Colonic mucosa (tissue), 4 donors: ENCODE measurements around the gene CFAP61. TPM values are rescaled to one million over a fixed set of nuclear protein-coding genes. Genes with fewer than 3 reads are reported as not detected.

Source experiments
- DNase-seq: peaks from one replicate; pipeline ENCODE4 v3.0.0-alpha.2; 2020
- H3K27ac ChIP-seq: fragments of 200-600 bp; one replicate; pipeline ENCODE4 v1.8.0; 2021
- H3K27me3 ChIP-seq: fragments of 200-600 bp; one replicate; pipeline ENCODE4 v1.8.0; 2021
- H3K36me3 ChIP-seq: fragments of 200-600 bp; one replicate; pipeline ENCODE4 v1.8.0; 2021
- H3K4me1 ChIP-seq: fragments of 200-600 bp; one replicate; pipeline ENCODE4 v1.8.0; 2021; ENCODE audit warnings: mild to moderate bottlenecking
- H3K4me3 ChIP-seq: fragments of 200-600 bp; one replicate; pipeline ENCODE4 v1.8.0; 2021
- H3K9ac ChIP-seq, 2 donors: one replicate each; pipeline ENCODE4 v1.7.0; 2013; ENCODE audit warnings: control low read depth in 2 of 2, low read depth in 2 of 2, low read length in 2 of 2
- H3K9me3 ChIP-seq: fragments of 200-600 bp; one replicate; pipeline ENCODE4 v1.8.0; 2021
- intact Hi-C: fragments of 100-400 bp; cut with DNase I; formaldehyde crosslinking; loops from one replicate; pipeline ENCODE4 v1.14.1; 2022
- total RNA-seq, 2 donors: library from RNA; stranded (reverse); fragmentation: NEBNext Ultra II Directional in 1 of 2; extraction: Animal tissue kit (Norgen Biotek cat#: 25700) in 1 of 2; gene quantifications; one replicate each; pipeline ENCODE4 v1.2.1, GENCODE V29; 2021
- TF ChIP-seq, protein P1 (sequence below): fragments of 200-600 bp; IDR thresholded peaks from one replicate; pipeline ENCODE4 v1.8.0; 2022; ENCODE audit warnings: antibody characterized with exemption, mild to moderate bottlenecking
- donor health status: healthy.
- donor health status: DM: no; HTN: no; CAD: no.
- donor health status: DM: no; HTN: no; CAD: no.

The CFAP61 gene
- total RNA-seq, 2 donors from 2014 or later = 0.32 TPM; not detected in 1

DNA sequence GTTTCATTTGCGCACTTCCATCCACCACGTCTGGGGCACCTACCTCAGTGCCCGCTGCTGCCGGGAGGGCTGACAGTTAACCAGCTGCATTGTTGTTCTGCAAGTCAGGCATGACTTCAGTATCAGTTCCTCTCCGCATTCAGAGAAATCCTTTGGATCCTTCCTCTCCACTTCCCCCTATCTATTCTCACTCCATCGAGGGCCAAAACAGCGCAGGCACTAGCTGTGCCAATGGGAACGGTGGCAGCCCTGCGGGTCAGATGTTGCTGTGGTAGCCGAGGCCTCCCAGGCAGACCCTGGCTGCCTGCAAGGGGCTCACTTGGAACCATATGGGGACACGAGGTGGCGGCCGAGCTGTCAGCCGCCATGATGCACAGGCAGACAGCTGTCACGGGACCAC lies 251.4 kb downstream of the CFAP61 start:
- Histone ChIP-seq H3K27ac (no peak overlapping the region), H3K36me3 (no peaks in the 10 kb centered on the region), H3K4me1 (no peaks in the 10 kb centered on the region), H3K9me3 (no peaks in the 10 kb centered on the region), H3K9ac (no peak overlapping the region), H3K4me3 (no peak overlapping the region), H3K27me3 (no peaks in the 10 kb centered on the region)
- TF ChIP-seq, protein P1, sequence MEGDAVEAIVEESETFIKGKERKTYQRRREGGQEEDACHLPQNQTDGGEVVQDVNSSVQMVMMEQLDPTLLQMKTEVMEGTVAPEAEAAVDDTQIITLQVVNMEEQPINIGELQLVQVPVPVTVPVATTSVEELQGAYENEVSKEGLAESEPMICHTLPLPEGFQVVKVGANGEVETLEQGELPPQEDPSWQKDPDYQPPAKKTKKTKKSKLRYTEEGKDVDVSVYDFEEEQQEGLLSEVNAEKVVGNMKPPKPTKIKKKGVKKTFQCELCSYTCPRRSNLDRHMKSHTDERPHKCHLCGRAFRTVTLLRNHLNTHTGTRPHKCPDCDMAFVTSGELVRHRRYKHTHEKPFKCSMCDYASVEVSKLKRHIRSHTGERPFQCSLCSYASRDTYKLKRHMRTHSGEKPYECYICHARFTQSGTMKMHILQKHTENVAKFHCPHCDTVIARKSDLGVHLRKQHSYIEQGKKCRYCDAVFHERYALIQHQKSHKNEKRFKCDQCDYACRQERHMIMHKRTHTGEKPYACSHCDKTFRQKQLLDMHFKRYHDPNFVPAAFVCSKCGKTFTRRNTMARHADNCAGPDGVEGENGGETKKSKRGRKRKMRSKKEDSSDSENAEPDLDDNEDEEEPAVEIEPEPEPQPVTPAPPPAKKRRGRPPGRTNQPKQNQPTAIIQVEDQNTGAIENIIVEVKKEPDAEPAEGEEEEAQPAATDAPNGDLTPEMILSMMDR = no peak
- no peak for DNase-seq
- intact Hi-C loops = no loop called here

DNA sequence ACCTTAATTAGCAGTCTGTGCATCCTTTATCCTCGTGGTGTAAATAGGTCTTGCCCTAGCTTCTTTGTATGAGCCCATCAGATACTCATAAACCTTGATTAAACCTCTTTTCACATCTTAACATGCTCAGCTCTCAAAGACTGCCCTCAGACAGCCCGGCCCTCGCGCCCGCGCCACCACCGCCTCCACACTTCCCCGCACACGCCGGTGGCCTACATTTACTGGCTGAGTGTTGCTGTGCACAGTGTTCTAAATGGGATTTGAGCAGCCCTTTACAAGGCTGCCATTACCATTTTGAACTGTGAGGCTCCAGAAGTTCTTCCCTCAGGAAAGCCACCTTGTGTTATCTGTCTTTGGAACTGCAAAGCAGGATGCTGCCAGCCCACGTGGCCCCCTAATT lies 252.6 kb downstream of the CFAP61 start:
- TF ChIP-seq, protein P1 = no peak
- Histone ChIP-seq H3K36me3 (no peaks in the 10 kb centered on the region), H3K27me3 (no peaks in the 10 kb centered on the region), H3K9me3 (no peaks in the 10 kb centered on the region), H3K4me1 (no peaks in the 10 kb centered on the region), H3K27ac (no peak overlapping the region), H3K4me3 (no peak overlapping the region), H3K9ac (no peak overlapping the region)
- DNase-seq = no peak
- intact Hi-C loops = no loop called here

GRCh38 chr20:20312562-20312961 lies 260.2 kb downstream of the CFAP61 start:
- H3K9ac ChIP-seq = no peak overlapping the region
- no peak overlapping the region for H3K4me3 ChIP-seq
- no peak overlapping the region for H3K27ac ChIP-seq
- intact Hi-C loops = no loop called here
- H3K4me1 ChIP-seq = no peaks in the 10 kb centered on the region
- H3K36me3 ChIP-seq = no peaks in the 10 kb centered on the region
- TF ChIP-seq, protein P1 = no peak
- DNase-seq = no peak
- H3K9me3 ChIP-seq = no peaks in the 10 kb centered on the region
- H3K27me3 ChIP-seq = no peaks in the 10 kb centered on the region

DNA sequence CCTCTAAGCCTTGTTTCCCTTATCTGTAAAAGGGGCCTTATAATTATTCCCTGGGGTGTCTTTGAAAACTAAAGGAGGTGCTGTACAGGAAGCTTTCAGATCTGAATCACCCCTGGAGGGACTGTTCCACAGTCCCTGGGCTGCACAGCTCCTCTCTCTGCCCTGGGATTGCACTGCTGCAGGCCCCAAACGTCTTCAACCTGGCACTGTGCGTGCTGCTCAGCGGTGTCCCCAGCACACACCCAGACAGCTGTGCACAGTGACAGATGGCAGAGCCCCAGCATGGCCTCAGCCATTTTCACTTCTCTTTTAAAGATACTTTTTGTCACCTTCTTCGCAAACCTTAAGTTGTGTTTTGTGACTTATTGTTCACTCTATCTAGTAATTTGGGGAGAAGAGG lies 264.9 kb downstream of the CFAP61 start:
- no peaks in the 10 kb centered on the region for H3K36me3 ChIP-seq
- H3K27ac ChIP-seq = no peak overlapping the region
- intact Hi-C loops = no loop called here
- no peak overlapping the region for H3K4me3 ChIP-seq
- H3K9ac ChIP-seq = no peak overlapping the region
- no peaks in the 10 kb centered on the region for H3K4me1 ChIP-seq
- DNase-seq = no peak
- H3K27me3 ChIP-seq = no peaks in the 10 kb centered on the region
- H3K9me3 ChIP-seq = no peaks in the 10 kb centered on the region
- TF ChIP-seq, protein P1 = no peak

DNA sequence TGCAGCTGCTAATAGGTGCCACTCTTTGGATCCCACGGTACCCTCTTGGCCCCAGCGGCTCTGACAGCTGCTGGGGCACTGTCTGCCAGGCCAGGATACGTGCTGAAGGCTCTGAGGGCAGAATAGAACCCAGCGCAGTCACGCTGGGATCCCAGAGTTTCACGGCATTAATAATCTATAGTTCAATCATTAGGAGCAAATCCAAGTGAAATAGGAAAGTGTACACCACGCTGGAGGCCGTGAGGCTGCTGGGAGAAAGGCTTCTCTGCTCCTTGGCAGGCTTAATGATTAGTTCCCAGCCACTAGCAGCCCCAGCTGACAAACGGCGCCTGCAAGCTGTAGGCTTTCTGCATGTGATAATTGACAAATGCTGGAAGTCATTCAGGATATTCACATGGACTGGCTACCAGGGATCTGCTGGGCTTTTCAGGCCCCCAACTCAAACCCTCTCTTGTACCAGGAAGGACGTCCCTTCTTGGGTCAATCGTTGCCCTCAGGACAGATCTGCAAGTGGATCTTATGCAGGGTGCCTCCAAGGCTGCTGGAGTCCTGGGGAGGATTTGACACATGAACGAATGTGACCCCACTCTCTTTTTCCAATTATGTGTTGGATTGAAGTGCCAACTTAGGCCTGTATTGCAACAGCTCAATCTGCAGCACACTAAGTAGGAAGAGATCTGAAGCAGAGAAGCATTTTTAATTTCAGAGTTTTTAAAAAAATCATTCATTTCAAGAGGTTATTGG lies 265.5 kb downstream of the CFAP61 start:
- no peak overlapping the region for H3K4me3 ChIP-seq
- H3K9ac ChIP-seq = no peak overlapping the region
- intact Hi-C loops = no loop called here
- no peak overlapping the region for H3K27ac ChIP-seq
- H3K4me1 ChIP-seq = no peaks in the 10 kb centered on the region
- DNase-seq = no peak
- H3K9me3 ChIP-seq = no peaks in the 10 kb centered on the region
- TF ChIP-seq, protein P1 = no peak
- H3K36me3 ChIP-seq = no peaks in the 10 kb centered on the region
- H3K27me3 ChIP-seq = no peaks in the 10 kb centered on the region
